HEK293 (cell line): ENCODE measurements around the gene SUPV3L1.
A peak's percentile ranks its signal among the peaks of the same experiment; 100 is the strongest.

ENCODE experiments used
- BCL11A ChIP-seq: fragments of 450-650 bp; formaldehyde crosslinking; IDR thresholded peaks from 2 replicates; pipeline ENCODE4 v1.5.1; 2016; ENCODE audit warnings: low read depth, missing biosample characterization, missing genetic modification characterization
- IKZF3 ChIP-seq: fragments of 450-650 bp; IDR thresholded peaks from 2 replicates; pipeline ENCODE4 v1.5.0; 2018; ENCODE audit warnings: missing biosample characterization, mild to moderate bottlenecking, missing genetic modification characterization, moderate library complexity
- MEIS1 ChIP-seq: sonication (generic); formaldehyde crosslinking; IDR thresholded peaks from 2 replicates; pipeline ENCODE4 v1.8.1; 2022; ENCODE audit warnings: missing genetic modification reagents, mild to moderate bottlenecking, borderline replicate concordance
- PRDM10 ChIP-seq: fragments of 450-650 bp; formaldehyde crosslinking; IDR thresholded peaks from 2 replicates; pipeline ENCODE4 v1.5.1; 2016; ENCODE audit warnings: missing biosample characterization, missing genetic modification characterization
- SCRT2 ChIP-seq: fragments of 450-650 bp; formaldehyde crosslinking; IDR thresholded peaks from 2 replicates; pipeline ENCODE4 v1.5.1; 2016; ENCODE audit warnings: missing biosample characterization, missing genetic modification characterization
- SETDB1 ChIP-seq: IDR thresholded peaks from one replicate; pipeline ENCODE4 v1.6.1; 2017; ENCODE audit warnings: mild to moderate bottlenecking, low read length, moderate library complexity, mixed read lengths; ENCODE audit not compliant: insufficient read length
- SP3 ChIP-seq: fragments of 450-650 bp; formaldehyde crosslinking; IDR thresholded peaks from 2 replicates; pipeline ENCODE4 v1.5.1; 2016; ENCODE audit warnings: missing biosample characterization, missing genetic modification characterization
- TRIM28 ChIP-seq: IDR thresholded peaks from 2 replicates; pipeline ENCODE4 v1.6.1; 2011; ENCODE audit warnings: low read length, control low read depth, borderline replicate concordance
- ZBTB1 ChIP-seq: fragments of 450-650 bp; formaldehyde crosslinking; IDR thresholded peaks from 2 replicates; pipeline ENCODE4 v1.5.1; 2016; ENCODE audit warnings: missing biosample characterization, missing genetic modification characterization
- ZNF121 ChIP-seq: fragments of 450-650 bp; formaldehyde crosslinking; IDR thresholded peaks from 2 replicates; pipeline ENCODE4 v1.5.1; 2016; ENCODE audit warnings: missing biosample characterization, missing genetic modification characterization
- ZNF146 ChIP-seq: fragments of 450-650 bp; formaldehyde crosslinking; IDR thresholded peaks from 2 replicates; pipeline ENCODE4 v1.5.1; 2016; ENCODE audit warnings: missing biosample characterization, missing genetic modification characterization
- ZNF155 ChIP-seq: fragments of 450-650 bp; formaldehyde crosslinking; IDR thresholded peaks from 2 replicates; pipeline ENCODE4 v1.5.1; 2016; ENCODE audit warnings: missing biosample characterization, missing genetic modification characterization
- ZNF157 ChIP-seq: fragments of 450-650 bp; formaldehyde crosslinking; IDR thresholded peaks from 2 replicates; pipeline ENCODE4 v1.5.1; 2016; ENCODE audit warnings: missing biosample characterization, missing genetic modification characterization
- ZNF184 ChIP-seq: fragments of 450-650 bp; IDR thresholded peaks from 2 replicates; pipeline ENCODE4 v1.5.1; 2018; ENCODE audit warnings: missing biosample characterization, mild to moderate bottlenecking, missing genetic modification characterization
- ZNF335 ChIP-seq: fragments of 450-650 bp; formaldehyde crosslinking; conservative IDR thresholded peaks from 2 replicates; pipeline ENCODE4 v1.5.1; 2016; ENCODE audit warnings: missing biosample characterization, missing genetic modification characterization
- ZNF394 ChIP-seq: fragments of 450-650 bp; formaldehyde crosslinking; IDR thresholded peaks from 2 replicates; pipeline ENCODE4 v1.5.1; 2016; ENCODE audit warnings: missing biosample characterization, missing genetic modification characterization, mild to moderate bottlenecking, moderate library complexity, borderline replicate concordance
- ZNF513 ChIP-seq: fragments of 450-650 bp; IDR thresholded peaks from 2 replicates; pipeline ENCODE4 v1.5.1; 2018; ENCODE audit warnings: missing biosample characterization, missing genetic modification characterization
- ZNF514 ChIP-seq: fragments of 450-650 bp; formaldehyde crosslinking; IDR thresholded peaks from 2 replicates; pipeline ENCODE4 v1.5.1; 2016; ENCODE audit warnings: missing biosample characterization, missing genetic modification characterization
- ZNF548 ChIP-seq: fragments of 450-650 bp; formaldehyde crosslinking; IDR thresholded peaks from 2 replicates; pipeline ENCODE4 v1.5.1; 2016; ENCODE audit warnings: missing biosample characterization, missing genetic modification characterization
- ZNF571 ChIP-seq: fragments of 450-650 bp; formaldehyde crosslinking; IDR thresholded peaks from 2 replicates; pipeline ENCODE4 v1.5.0; 2017; ENCODE audit warnings: missing biosample characterization, missing genetic modification characterization
- ZNF670 ChIP-seq: fragments of 450-650 bp; formaldehyde crosslinking; IDR thresholded peaks from 2 replicates; pipeline ENCODE4 v1.5.1; 2016; ENCODE audit warnings: missing biosample characterization, missing genetic modification characterization, low read depth
- ZNF677 ChIP-seq: fragments of 450-650 bp; IDR thresholded peaks from 2 replicates; pipeline ENCODE4 v1.5.0; 2018; ENCODE audit warnings: missing biosample characterization, mild to moderate bottlenecking, missing genetic modification characterization, moderate library complexity
- ZNF76 ChIP-seq: fragments of 450-650 bp; formaldehyde crosslinking; IDR thresholded peaks from 2 replicates; pipeline ENCODE4; 2016; ENCODE audit warnings: low read depth, missing biosample characterization, missing genetic modification characterization, borderline replicate concordance
- ZNF777 ChIP-seq: fragments of 450-650 bp; formaldehyde crosslinking; IDR thresholded peaks from 2 replicates; pipeline ENCODE4 v1.5.1; 2017; ENCODE audit warnings: missing biosample characterization, missing genetic modification characterization, borderline replicate concordance
- ZNF785 ChIP-seq: fragments of 450-650 bp; formaldehyde crosslinking; IDR thresholded peaks from 2 replicates; pipeline ENCODE4 v1.5.1; 2016; ENCODE audit warnings: missing biosample characterization, missing genetic modification characterization
- ZNF837 ChIP-seq: fragments of 450-650 bp; formaldehyde crosslinking; IDR thresholded peaks from 2 replicates; pipeline ENCODE4 v1.5.1; 2016; ENCODE audit warnings: missing biosample characterization, missing genetic modification characterization
- TF ChIP-seq, protein P1 (sequence below): fragments of 450-650 bp; formaldehyde crosslinking; IDR thresholded peaks from 2 replicates; pipeline ENCODE4 v1.5.1; 2016; ENCODE audit warnings: missing biosample characterization, missing genetic modification characterization
- TF ChIP-seq, protein P2 (sequence below): fragments of 450-650 bp; formaldehyde crosslinking; IDR thresholded peaks from 2 replicates; pipeline ENCODE4 v1.5.1; 2017; ENCODE audit warnings: missing biosample characterization, missing genetic modification characterization
- TF ChIP-seq, protein P3 (sequence below): fragments of 450-650 bp; formaldehyde crosslinking; IDR thresholded peaks from 2 replicates; pipeline ENCODE4 v1.5.1; 2016; ENCODE audit warnings: missing biosample characterization, missing genetic modification characterization
- TF ChIP-seq, protein P4 (sequence below): fragments of 450-650 bp; formaldehyde crosslinking; IDR thresholded peaks from 2 replicates; pipeline ENCODE4 v1.5.1; 2016; ENCODE audit warnings: missing biosample characterization, missing genetic modification characterization

The SUPV3L1 gene

GRCh38 chr10:69217119-69217754 is 37.2 kb downstream of the SUPV3L1 start (continued):
- 0 out of 2 replicates have a peak, but pooled peaks have one; percentile 3 for TF ChIP-seq ZNF785
- no peak for TF ChIP-seq ZNF777 (tag by site-specific recombination)
- TF ChIP-seq ZNF155, result no peak
- TF ChIP-seq, protein P1, sequence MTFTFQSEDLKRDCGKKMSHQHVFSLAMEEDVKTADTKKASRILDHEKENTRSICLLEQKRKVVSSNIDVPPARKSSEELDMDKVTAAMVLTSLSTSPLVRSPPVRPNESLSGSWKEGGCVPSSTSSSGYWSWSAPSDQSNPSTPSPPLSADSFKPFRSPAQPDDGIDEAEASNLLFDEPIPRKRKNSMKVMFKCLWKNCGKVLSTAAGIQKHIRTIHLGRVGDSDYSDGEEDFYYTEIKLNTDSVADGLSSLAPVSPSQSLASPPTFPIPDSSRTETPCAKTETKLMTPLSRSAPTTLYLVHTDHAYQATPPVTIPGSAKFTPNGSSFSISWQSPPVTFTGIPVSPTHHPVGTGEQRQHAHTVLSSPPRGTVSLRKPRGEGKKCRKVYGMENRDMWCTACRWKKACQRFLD (tag by site-specific recombination), result no peak
- TF ChIP-seq SETDB1, result no peak
- TF ChIP-seq ZNF571 (tag by site-specific recombination), result no peak
- no peak for TF ChIP-seq ZNF670 (tag by site-specific recombination)
- TF ChIP-seq, protein P2, sequence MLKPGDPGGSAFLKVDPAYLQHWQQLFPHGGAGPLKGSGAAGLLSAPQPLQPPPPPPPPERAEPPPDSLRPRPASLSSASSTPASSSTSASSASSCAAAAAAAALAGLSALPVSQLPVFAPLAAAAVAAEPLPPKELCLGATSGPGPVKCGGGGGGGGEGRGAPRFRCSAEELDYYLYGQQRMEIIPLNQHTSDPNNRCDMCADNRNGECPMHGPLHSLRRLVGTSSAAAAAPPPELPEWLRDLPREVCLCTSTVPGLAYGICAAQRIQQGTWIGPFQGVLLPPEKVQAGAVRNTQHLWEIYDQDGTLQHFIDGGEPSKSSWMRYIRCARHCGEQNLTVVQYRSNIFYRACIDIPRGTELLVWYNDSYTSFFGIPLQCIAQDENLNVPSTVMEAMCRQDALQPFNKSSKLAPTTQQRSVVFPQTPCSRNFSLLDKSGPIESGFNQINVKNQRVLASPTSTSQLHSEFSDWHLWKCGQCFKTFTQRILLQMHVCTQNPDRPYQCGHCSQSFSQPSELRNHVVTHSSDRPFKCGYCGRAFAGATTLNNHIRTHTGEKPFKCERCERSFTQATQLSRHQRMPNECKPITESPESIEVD (tag by site-specific recombination), result no peak
- TF ChIP-seq MEIS1 (CRISPR knock-in tag), result no peak
- 0 out of 2 replicates have a peak, but pooled peaks have one; percentile 35 for TF ChIP-seq ZNF157 (tag by site-specific recombination)
- TF ChIP-seq, protein P3, sequence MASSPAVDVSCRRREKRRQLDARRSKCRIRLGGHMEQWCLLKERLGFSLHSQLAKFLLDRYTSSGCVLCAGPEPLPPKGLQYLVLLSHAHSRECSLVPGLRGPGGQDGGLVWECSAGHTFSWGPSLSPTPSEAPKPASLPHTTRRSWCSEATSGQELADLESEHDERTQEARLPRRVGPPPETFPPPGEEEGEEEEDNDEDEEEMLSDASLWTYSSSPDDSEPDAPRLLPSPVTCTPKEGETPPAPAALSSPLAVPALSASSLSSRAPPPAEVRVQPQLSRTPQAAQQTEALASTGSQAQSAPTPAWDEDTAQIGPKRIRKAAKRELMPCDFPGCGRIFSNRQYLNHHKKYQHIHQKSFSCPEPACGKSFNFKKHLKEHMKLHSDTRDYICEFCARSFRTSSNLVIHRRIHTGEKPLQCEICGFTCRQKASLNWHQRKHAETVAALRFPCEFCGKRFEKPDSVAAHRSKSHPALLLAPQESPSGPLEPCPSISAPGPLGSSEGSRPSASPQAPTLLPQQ (tag by site-specific recombination), result peak; percentile 55; the same call in 1 of the 2 replicates
- TF ChIP-seq ZBTB1, result no peak
- no peak for TF ChIP-seq ZNF146 (tag by site-specific recombination)
- peak; percentile 63 for TF ChIP-seq SP3 (tag by site-specific recombination)
- peak; percentile 47; the same call in 1 of the 2 replicates for TF ChIP-seq ZNF76 (tag by site-specific recombination)
- TF ChIP-seq ZNF335, result peak; percentile 93
- TF ChIP-seq ZNF548 (tag by site-specific recombination), result no peak
- peak; percentile 76; the same call in 1 of the 2 replicates for TF ChIP-seq ZNF184 (tag by site-specific recombination)
- TF ChIP-seq ZNF837 (tag by site-specific recombination), result no peak
- no peak for TF ChIP-seq TRIM28
- peak; percentile 69 for TF ChIP-seq PRDM10 (tag by site-specific recombination)
- TF ChIP-seq ZNF677 (tag by site-specific recombination), result no peak
- no peak for TF ChIP-seq ZNF513 (tag by site-specific recombination)
- peak; percentile 63; the same call in 1 of the 2 replicates for TF ChIP-seq BCL11A (tag by site-specific recombination)
- TF ChIP-seq ZNF514 (tag by site-specific recombination), result no peak
- peak; percentile 64 for TF ChIP-seq ZNF394 (tag by site-specific recombination)
- peak; percentile 96 for TF ChIP-seq ZNF121 (tag by site-specific recombination)
- TF ChIP-seq SCRT2 (tag by site-specific recombination), result peak; percentile 6; the same call in 1 of the 2 replicates
- TF ChIP-seq, protein P4, sequence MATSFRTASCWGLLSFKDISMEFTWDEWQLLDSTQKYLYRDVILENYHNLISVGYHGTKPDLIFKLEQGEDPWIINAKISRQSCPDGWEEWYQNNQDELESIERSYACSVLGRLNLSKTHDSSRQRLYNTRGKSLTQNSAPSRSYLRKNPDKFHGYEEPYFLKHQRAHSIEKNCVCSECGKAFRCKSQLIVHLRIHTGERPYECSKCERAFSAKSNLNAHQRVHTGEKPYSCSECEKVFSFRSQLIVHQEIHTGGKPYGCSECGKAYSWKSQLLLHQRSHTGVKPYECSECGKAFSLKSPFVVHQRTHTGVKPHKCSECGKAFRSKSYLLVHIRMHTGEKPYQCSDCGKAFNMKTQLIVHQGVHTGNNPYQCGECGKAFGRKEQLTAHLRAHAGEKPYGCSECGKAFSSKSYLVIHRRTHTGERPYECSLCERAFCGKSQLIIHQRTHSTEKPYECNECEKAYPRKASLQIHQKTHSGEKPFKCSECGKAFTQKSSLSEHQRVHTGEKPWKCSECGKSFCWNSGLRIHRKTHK (tag by site-specific recombination), result 0 out of 2 replicates have a peak, but pooled peaks have one; percentile 5
- TF ChIP-seq IKZF3 (tag by site-specific recombination), result no peak
